ENCODE data around the gene VAV2. TPM values are rescaled to one million over a fixed set of nuclear protein-coding genes. Genes with fewer than 3 reads are reported as not detected.
"Not testable (repeated sequence)": the region's sequence is repeated elsewhere in the genome, so short reads cannot be mapped to it uniquely, and the experiment has no call there.

VAV2 gene
- total RNA-seq, 1 donor from 2014 or later = 8.3 TPM

DNA sequence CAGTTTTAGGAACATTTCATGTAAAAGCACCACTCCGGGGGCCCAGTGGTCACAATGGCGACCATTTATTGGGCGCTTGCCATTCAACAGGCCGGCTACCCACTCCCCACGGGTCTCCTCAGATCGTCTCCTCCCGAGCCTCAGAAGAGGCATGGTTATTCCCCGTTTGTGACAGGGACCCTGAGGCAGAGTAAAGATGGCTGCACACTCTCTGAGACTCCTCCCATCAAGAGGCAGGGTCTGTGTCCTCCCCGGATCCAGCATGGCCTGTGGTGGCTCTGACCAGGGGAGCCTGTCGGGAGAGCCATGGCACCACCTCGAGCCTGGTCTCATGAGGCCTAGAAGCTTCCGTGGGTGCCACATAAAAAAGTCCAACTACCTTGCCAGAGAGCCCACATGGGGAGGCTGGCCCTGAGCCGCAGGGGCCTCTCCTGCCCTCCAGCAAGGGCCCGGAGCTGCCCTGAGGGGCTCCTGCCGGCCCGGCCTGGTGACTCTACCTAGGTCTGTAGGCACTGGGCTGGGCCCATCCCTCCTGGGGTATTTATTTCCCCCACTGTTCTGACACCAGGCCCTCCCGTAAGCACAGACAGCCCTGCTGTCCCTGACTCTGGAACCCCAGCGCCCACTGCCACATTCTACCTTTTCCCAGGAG lies 90.8 kb downstream of the VAV2 start:
- intact Hi-C loops (cut with DNase I) = no loop called here
- no peak overlapping the region for H3K4me3 ChIP-seq
- H3K4me1 ChIP-seq = peaks cover 10% of the 10 kb centered on the region
- H3K27ac ChIP-seq = no peak overlapping the region
- no peaks in the 10 kb centered on the region for H3K36me3 ChIP-seq
- TF ChIP-seq POLR2AphosphoS5 (IDR thresholded peaks at IDR 0.05; ENCODE audit: insufficient read depth in 1 of 2, low read depth in 1 of 2) = no peak
- TF ChIP-seq POLR2A (IDR thresholded peaks at IDR 0.05) = no peak
- TF ChIP-seq, protein P1, sequence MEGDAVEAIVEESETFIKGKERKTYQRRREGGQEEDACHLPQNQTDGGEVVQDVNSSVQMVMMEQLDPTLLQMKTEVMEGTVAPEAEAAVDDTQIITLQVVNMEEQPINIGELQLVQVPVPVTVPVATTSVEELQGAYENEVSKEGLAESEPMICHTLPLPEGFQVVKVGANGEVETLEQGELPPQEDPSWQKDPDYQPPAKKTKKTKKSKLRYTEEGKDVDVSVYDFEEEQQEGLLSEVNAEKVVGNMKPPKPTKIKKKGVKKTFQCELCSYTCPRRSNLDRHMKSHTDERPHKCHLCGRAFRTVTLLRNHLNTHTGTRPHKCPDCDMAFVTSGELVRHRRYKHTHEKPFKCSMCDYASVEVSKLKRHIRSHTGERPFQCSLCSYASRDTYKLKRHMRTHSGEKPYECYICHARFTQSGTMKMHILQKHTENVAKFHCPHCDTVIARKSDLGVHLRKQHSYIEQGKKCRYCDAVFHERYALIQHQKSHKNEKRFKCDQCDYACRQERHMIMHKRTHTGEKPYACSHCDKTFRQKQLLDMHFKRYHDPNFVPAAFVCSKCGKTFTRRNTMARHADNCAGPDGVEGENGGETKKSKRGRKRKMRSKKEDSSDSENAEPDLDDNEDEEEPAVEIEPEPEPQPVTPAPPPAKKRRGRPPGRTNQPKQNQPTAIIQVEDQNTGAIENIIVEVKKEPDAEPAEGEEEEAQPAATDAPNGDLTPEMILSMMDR (IDR thresholded peaks at IDR 0.05) = no peak
- no peaks in the 10 kb centered on the region for H3K27me3 ChIP-seq
- no peaks in the 10 kb centered on the region for H3K9me3 ChIP-seq
- no peak for DNase-seq (ENCODE audit: extremely low spot score in 2 of 2)

DNA sequence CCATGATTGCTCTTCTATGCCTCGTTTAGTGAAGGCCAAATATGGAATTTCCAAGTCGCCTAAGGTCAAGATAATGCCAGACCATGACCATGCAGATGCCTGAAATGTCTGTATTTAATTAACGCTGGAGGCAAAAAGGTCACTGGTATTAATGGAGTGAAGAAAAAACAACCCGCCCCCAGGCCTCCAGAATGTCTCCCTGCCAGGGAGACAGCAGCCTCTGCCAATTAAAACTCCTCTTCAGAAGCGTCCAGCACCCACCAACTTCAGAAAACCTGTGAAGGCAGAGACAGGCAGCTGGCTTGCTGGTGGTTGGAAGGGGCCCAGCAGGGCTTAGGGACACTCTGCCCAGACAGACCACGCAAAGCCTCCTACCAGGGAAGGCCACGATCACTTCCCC lies 94.4 kb downstream of the VAV2 start:
- no peak overlapping the region for H3K27ac ChIP-seq
- no peak for TF ChIP-seq POLR2A (IDR thresholded peaks at IDR 0.05)
- TF ChIP-seq POLR2AphosphoS5 (IDR thresholded peaks at IDR 0.05; ENCODE audit: insufficient read depth in 1 of 2, low read depth in 1 of 2) = no peak
- H3K9me3 ChIP-seq = no peaks in the 10 kb centered on the region
- DNase-seq (ENCODE audit: extremely low spot score in 2 of 2) = no peak
- H3K36me3 ChIP-seq = no peaks in the 10 kb centered on the region
- H3K4me3 ChIP-seq = no peak overlapping the region
- no peaks in the 10 kb centered on the region for H3K4me1 ChIP-seq
- H3K27me3 ChIP-seq = no peaks in the 10 kb centered on the region
- intact Hi-C loops (cut with DNase I) = no loop called here

DNA sequence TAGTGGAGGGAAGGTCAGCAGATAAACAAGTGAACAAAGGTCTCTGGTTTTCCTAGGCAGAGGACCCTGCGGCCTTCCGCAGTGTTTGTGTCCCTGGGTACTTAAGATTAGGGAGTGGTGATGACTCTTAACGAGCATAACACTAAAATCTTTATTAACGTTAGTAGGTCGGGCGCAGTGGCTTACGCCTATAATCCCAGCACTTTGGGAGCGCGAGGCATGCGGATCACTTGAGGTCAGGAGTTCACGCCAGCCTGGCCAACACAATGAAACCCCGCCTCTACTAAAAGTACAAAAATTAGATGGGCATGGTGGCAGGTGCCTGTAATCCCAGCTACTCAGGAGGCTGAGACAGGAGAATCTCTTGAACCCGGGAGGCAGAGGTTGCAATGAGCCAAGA lies 96.1 kb downstream of the VAV2 start:
- intact Hi-C loops (cut with DNase I); H3K4me1 ChIP-seq; H3K27me3 ChIP-seq: not testable (repeated sequence)

DNA sequence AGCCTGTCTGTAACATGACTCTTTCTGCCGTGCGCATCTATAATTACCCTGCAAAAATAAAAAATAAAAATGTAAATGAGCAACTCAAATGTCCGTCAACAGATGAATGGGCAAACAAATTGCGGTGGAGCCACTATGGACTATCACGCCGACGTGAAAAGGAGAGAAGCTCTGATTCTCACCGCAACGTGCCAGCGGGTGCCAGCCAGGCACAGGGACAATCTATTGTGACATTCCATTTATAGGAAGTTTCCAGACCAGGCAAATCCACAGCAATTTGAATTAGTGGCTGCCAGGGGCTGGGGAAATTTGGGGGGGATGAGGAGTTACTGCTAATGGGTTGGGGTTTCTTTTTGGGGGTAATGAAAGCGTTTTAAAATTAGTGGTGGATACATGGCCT lies 96.8 kb downstream of the VAV2 start:
- Histone ChIP-seq H3K27ac (no peak overlapping the region), H3K36me3 (no peaks in the 10 kb centered on the region), H3K4me3 (no peak overlapping the region), H3K27me3 (no peaks in the 10 kb centered on the region), H3K9me3 (no peaks in the 10 kb centered on the region), H3K4me1 (no peaks in the 10 kb centered on the region)
- intact Hi-C loops (cut with DNase I) = no loop called here
- no peak for TF ChIP-seq POLR2AphosphoS5 (IDR thresholded peaks at IDR 0.05; ENCODE audit: insufficient read depth in 1 of 2, low read depth in 1 of 2)
- TF ChIP-seq, protein P1 (IDR thresholded peaks at IDR 0.05) = no peak
- no peak for TF ChIP-seq POLR2A (IDR thresholded peaks at IDR 0.05)
- DNase-seq (ENCODE audit: extremely low spot score in 2 of 2) = no peak

More for the DNA sequence above, 96.1 kb downstream of the VAV2 start:
- DNase-seq (ENCODE audit: extremely low spot score in 2 of 2); H3K9me3 ChIP-seq; H3K36me3 ChIP-seq; H3K4me3 ChIP-seq; H3K27ac ChIP-seq: not testable (repeated sequence)

DNA sequence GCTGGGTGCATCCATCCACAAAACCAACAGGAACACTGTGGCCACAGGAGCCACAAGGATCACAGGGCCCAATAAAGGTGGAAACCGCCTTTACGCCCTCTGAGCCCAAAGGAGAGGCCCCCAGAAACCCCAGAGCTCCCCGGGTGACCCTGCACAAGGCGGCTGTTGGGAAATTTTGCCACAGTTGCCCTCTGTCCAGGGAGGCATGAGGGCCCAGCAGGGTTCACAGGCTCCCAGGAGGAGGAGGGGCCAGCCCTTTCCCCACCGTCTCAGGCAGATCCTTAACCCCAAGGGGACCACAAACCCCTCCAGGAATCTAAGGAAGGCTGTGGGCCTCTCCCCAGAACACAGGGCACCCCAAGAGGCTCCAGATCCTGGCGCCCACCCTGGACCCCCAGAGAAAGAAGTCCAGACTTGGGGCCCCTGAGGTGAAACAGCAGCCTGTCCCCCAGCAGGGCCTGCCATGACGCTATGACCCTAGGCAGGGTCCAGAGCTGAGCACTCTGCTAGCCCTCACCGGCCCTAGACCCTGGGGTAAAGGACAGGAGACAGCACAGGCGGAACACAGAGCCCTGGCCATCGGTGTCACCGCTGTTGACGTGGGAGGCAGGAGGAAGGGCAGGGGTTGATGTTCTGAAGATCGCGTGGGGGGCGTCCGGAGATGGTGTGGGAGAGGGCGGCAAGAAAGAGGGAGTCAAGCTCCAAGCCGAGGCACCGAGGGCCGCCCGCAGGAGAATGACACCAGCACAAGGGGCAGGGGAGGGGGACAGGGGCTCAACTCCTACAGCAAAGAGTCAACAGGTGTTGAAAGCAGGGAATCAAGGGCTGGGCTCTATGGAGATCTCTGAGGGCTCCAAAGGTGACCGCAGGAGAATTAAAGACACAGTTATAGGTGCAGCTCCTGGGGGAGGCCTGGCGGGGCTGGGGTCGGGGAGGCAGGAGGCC lies 97.5 kb downstream of the VAV2 start:
- no peak overlapping the region for H3K27ac ChIP-seq
- H3K36me3 ChIP-seq = no peaks in the 10 kb centered on the region
- intact Hi-C loops (cut with DNase I) = no loop called here
- no peaks in the 10 kb centered on the region for H3K4me1 ChIP-seq
- no peaks in the 10 kb centered on the region for H3K9me3 ChIP-seq
- TF ChIP-seq, protein P1 (IDR thresholded peaks at IDR 0.05) = no peak
- TF ChIP-seq POLR2AphosphoS5 (IDR thresholded peaks at IDR 0.05; ENCODE audit: insufficient read depth in 1 of 2, low read depth in 1 of 2) (no peak), POLR2A (IDR thresholded peaks at IDR 0.05) (no peak)
- DNase-seq (ENCODE audit: extremely low spot score in 2 of 2) = no peak
- no peak overlapping the region for H3K4me3 ChIP-seq
- H3K27me3 ChIP-seq = no peaks in the 10 kb centered on the region
